Motor neuron (in vitro differentiated cells): ENCODE results near the gene LPCAT2. TPM values are rescaled to one million over a fixed set of nuclear protein-coding genes. Genes with fewer than 3 reads are reported as not detected.

Source experiments
- ATAC-seq, 8 experiments: fragments of 200-7000 bp; cut with Tn5 transposase; replicated peaks in 6 of 8; 2 replicates each; pipeline ENCODE4 v1.8.0; 2021; ENCODE audit warnings: mild to moderate bottlenecking in 8 of 8, moderate library complexity in 8 of 8
- H3K27ac ChIP-seq, 2 donors: fragments of 250-450 bp; sonication (Bioruptor Pico); 2 replicates each; pipeline ENCODE4 v1.9.0; 2021; ENCODE audit warnings: antibody characterized with exemption in 2 of 2, mild to moderate bottlenecking in 2 of 2, moderate library complexity in 1 of 2
- H3K4me1 ChIP-seq, 2 donors: fragments of 250-450 bp; sonication (Bioruptor Pico); replicated peaks in 1 of 2; 2 replicates each; pipeline ENCODE4 v1.6.1; 2021; ENCODE audit warnings: antibody characterized with exemption in 2 of 2, mild to moderate bottlenecking in 2 of 2, moderate library complexity in 1 of 2
- H3K4me3 ChIP-seq, 5 donors: fragments of 250-450 bp; sonication (Bioruptor Pico); 2 replicates each; pipeline ENCODE4 v1.9.0; 2021; ENCODE audit warnings: antibody characterized with exemption in 5 of 5, mild to moderate bottlenecking in 5 of 5, moderate library complexity in 4 of 5
- WGBS, 10 experiments: fragments of 450-650 bp; shearing (Covaris generic); methylation state at CpG; one replicate each; pipeline ENCODE4 v1.0.0; 2022; 5-methylcytosine and 5-hydroxymethylcytosine counted together
- in situ Hi-C, 9 experiments: fragments of 400-800 bp; cut with MboI; loops; one replicate each; pipeline ENCODE4 v1.15.0; 2021; ENCODE audit warnings: low sequenced_read_pairs in 9 of 9, low pct_unique_long_range_greater_than_20kb in 2 of 9; ENCODE audit not compliant: unreplicated experiment in 9 of 9
- total RNA-seq, 8 experiments: library from RNA; unstranded; fragments of 300-600 nt; gene quantifications; 2 replicates each; pipeline versions ENCODE4 v1.2.3 to v1.2.4, GENCODE V29; 2022

The LPCAT2 gene, protein sequence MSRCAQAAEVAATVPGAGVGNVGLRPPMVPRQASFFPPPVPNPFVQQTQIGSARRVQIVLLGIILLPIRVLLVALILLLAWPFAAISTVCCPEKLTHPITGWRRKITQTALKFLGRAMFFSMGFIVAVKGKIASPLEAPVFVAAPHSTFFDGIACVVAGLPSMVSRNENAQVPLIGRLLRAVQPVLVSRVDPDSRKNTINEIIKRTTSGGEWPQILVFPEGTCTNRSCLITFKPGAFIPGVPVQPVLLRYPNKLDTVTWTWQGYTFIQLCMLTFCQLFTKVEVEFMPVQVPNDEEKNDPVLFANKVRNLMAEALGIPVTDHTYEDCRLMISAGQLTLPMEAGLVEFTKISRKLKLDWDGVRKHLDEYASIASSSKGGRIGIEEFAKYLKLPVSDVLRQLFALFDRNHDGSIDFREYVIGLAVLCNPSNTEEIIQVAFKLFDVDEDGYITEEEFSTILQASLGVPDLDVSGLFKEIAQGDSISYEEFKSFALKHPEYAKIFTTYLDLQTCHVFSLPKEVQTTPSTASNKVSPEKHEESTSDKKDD
- 10 to 100 TPM in 1 of 8 experiments, 1 to 10 TPM in 6, under 1 TPM in 1; 0.92 to 16.1 (median 2.7) TPM for total RNA-seq

DNA sequence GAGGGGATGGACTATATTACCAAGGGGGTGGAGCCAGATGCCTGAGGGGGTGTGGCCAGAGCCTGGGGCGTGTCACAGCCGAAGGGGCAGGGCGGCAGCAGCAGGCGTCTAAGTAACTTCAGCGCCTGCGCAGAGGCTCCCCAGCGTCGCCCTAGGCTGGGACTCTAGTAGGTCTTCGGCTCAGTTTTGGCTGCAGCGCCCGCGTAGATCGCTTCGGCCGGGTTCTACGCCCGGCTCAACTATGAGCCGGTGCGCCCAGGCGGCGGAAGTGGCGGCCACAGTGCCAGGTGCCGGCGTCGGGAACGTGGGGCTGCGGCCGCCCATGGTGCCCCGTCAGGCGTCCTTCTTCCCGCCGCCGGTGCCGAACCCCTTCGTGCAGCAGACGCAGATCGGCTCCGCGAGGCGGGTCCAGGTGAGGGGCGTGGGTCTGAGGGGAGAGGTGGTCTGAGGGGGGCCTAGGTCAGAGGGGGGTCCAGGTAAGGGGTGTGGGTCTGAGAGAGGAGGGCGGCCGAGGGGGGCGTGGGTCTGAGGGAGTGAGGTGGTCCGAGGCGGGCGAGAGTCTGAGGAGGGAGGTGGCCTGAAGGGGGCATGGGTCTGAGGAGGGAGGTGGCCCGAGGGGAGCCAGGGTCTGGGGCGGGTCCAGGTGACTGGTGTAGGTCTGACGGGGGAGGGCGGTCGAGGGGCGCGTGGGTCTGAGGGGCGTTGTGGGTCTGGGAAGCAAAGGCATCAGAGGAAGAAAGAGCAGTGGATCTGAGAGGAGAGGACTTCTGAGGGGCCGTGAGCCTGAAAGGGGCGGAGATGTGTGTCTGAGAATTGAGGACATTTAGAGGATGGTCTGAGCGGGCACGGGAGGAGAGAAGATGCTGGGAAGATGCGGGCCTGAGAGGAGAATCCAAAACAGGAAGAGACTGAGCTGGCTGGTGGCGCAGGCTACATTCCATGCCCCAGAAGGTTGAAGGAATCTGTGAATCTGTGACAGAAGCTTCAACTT is at the start of gene LPCAT2:
Gene LPCAT2, plus strand, starts transcription at position 132 of the 991 bp plus-strand sequence. Its CDS starts 110 bp downstream, at position 242.
- peaks cover 0 to 7% of the 10 kb centered on the region in 2 donors for H3K4me1 ChIP-seq
- in situ Hi-C loops, result no loop called here
- WGBS, 10 experiments, result 8 to 60% (median 51%) methylated on average over 1 to 13 of the region's 61 CpGs; no CpG with 5 or more reads in 7 of the 10 experiments
- no peak within 1 kb of the TSS for H3K27ac ChIP-seq
- peak within 1 kb of the TSS; percentile 42 to 75 (median 52) for H3K4me3 ChIP-seq
- peak; percentile 79 to 97 (median 94) for ATAC-seq

DNA sequence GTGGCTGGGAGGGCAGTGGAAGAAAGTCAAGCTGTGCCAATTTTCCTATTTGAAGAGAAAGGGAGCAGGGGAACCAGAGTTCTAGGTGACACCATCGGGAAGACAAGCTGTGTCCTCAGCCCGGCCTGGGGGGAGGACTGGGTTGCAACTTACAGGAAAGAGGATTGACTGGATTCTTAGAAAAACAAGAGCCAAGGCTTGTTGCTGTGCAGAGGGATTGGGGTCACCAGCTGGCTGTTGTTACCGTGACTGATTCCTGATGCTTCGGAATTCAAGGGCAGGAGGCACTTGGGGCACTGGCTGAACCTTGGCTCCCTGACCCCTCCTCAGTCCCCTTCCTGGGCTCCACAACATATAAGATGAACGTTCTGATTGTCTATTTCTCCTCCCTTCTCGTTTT is 46.6 kb upstream of the LPCAT2 start:
- Histone ChIP-seq H3K4me3 (no peak overlapping the region), H3K4me1 (no peaks in the 10 kb centered on the region), H3K27ac (no peak overlapping the region)
- WGBS, 10 experiments, result 20 to 83% (median 72%) methylated on average over 1 to 5 of the region's 6 CpGs; no CpG with 5 or more reads in 3 of the 10 experiments
- in situ Hi-C loops, result loop anchor here (10.0 to 25.0 kb wide), 6 partner anchors 83 to 383 kb away; partner anchors contain the start of genes CES1 (in 7 of the 9) and CAPNS2 (in 1 of the 9)
- no peak for ATAC-seq

DNA sequence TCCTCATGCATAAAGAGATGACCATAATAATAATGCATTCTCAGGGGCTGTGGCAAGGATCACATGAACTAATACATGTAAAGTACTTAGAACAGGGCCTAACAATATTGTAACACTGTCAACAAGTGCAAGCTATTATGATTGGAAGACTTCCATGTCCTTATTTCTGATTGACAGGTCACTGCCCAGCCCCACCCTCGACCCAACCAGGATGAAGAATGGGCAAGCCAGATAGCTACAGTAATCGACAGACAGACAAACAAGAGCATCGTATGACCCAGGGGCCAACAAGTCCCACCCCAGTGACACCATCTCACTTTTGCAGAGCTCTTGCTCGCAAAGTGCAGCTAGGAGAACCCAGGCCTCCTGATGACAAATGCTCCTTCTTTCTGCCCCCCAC is 44.5 kb upstream of the LPCAT2 start:
- Histone ChIP-seq H3K27ac (no peak overlapping the region), H3K4me1 (no peaks in the 10 kb centered on the region), H3K4me3 (no peak overlapping the region)
- WGBS, 10 experiments, result 0 to 55% (median 8%) methylated on average over 1 to 3 of the region's 4 CpGs; no CpG with 5 or more reads in 5 of the 10 experiments
- ATAC-seq, result no peak
- in situ Hi-C loops, result loop anchor here (10.0 to 25.0 kb wide), 6 partner anchors 80 to 380 kb away; partner anchors contain the start of genes CES1 (in 7 of the 9) and CAPNS2 (in 1 of the 9)

DNA sequence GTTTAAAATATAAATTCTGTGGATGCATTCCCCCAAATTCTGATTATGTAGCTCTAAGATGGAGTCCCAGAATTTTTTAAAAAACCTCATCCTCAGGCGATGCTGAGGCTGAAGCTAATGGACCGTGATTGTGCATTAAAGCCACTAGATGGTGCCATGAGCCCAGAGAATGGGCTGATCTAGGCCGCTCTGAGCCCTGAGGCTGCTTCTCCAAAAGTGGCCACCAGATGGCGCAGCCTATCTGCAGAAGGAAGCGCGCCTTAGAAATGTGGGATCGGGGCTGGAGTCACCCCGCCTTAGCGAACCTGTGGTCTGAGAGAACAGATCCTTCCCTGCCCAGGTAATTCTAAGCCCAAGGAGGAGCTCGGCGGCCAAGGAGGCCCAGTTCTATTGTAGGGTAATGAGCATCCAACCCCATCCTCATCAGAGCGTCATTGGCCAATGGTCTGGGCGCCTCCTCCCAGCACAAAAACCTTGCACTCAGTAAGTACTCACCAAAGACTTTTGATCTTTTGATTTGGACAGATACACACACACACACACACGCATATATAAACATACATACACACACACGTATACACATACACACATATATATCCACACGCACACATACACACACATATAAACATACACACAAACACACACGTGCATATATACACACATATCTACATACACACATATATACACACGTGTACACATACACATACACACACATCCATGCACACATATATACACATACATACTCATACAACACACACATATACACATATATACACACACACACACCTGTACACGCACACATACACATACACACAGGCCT is 43.6 kb upstream of the LPCAT2 start:
- no peak overlapping the region for H3K27ac ChIP-seq
- WGBS, 10 experiments, result 0 to 67% (median 22%) methylated on average over 1 to 13 of the region's 19 CpGs
- in situ Hi-C loops, result loop anchor here (5.0 to 25.0 kb wide), 7 partner anchors 80 to 380 kb away; partner anchors contain the start of genes CES1 (in 7 of the 9) and CAPNS2 (in 1 of the 9)
- no peaks in the 10 kb centered on the region for H3K4me1 ChIP-seq
- H3K4me3 ChIP-seq, result no peak overlapping the region
- peak; percentile 95 to 99 (median 98) for ATAC-seq

DNA sequence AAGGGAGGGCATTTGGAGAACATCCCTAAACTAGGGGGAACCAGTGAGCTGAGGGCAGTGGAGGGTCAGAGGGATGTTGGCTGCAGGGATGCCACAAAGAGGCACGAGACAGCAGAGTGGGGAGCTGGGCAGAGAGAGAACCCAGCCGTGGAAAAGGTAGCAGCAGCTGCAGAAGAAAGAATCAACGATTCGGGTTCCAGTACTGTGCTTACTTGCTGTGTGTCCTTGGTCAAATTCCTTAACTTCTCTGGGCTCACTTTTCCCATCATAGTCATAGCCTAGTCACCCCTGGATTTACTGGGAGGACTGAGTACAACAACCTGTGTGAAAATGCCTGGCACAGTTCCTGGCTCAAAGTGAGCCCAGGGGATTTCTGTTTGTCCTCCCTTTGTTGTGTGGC is 42.7 kb upstream of the LPCAT2 start:
- Histone ChIP-seq H3K4me3 (no peak overlapping the region), H3K4me1 (no peaks in the 10 kb centered on the region), H3K27ac (no peak overlapping the region)
- ATAC-seq, result no peak
- in situ Hi-C loops, result loop anchor here (5.0 to 25.0 kb wide), 7 partner anchors 79 to 379 kb away; partner anchors contain the start of genes CES1 (in 7 of the 9) and CAPNS2 (in 1 of the 9)
- 82 to 100% (median 89%) methylated on average over 1 to 3 of the region's 4 CpGs; no CpG with 5 or more reads in 3 of the 10 experiments for WGBS, 10 experiments

DNA sequence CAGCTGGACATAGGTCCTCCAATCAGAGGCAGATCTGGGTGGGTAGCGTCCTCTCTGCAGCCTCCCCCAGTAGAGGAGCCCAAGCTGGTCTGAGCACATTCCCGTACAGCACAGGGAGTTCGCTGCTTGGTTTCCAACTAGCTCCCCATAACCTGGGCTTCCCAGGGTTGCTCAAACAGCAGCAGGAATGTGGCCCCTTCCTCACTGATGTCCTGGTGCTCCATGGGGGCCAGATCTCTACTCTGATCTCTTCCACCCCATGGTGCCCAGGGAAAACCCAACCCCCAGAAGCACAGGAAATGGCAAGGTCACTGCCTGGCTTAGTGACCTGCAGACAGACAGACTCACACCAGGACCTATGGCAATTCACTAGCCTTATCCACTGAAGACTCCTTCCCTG is 41.0 kb upstream of the LPCAT2 start:
- WGBS, 10 experiments, result 80 to 100% (median 95%) methylated on average over 1 to 3 of the region's 3 CpGs; no CpG with 5 or more reads in 4 of the 10 experiments
- in situ Hi-C loops, result loop anchor here (5.0 to 25.0 kb wide), 7 partner anchors 77 to 377 kb away; partner anchors contain the start of genes CES1 (in 7 of the 9) and CAPNS2 (in 1 of the 9)
- no peak overlapping the region for H3K27ac ChIP-seq
- no peaks in the 10 kb centered on the region for H3K4me1 ChIP-seq
- ATAC-seq, result no peak
- no peak overlapping the region for H3K4me3 ChIP-seq

DNA sequence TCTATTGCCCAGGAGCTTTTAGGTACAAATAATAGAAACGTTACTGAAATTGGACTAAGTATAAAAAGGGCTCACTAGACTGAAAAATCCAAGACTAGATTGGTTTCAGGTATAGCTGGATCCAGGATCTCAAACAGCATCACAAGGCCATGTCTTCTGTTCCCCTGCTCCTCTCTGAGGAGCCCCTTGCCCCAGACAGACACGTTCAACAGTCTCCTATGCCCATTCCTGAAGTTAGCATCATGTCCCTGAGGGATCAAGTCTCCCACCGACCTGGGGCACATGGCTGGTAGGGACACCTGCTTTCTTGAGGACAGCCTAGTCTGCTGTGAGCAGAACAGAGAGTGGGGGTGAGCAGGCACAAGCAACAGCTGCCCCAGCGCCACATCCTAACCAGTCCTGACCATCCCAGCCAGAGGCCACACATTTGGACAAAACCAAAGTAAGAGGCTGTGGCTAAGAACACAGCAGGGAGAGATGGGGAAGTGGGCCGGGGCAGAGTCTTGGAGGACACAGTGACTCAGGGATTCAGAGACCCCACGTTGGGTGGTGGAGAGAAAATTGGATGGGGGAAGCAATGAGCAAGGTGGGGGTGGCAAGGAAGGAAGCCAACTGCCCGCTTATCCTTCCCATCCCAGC is 40.4 kb upstream of the LPCAT2 start:
- H3K27ac ChIP-seq, result no peak overlapping the region
- WGBS, 10 experiments, result 20 to 100% (median 80%) methylated on average over 1 to 4 of the region's 7 CpGs; no CpG with 5 or more reads in 2 of the 10 experiments
- no peaks in the 10 kb centered on the region for H3K4me1 ChIP-seq
- H3K4me3 ChIP-seq, result no peak overlapping the region
- no peak for ATAC-seq
- in situ Hi-C loops, result loop anchor here (5.0 to 25.0 kb wide), 7 partner anchors 76 to 376 kb away; partner anchors contain the start of genes CES1 (in 7 of the 9) and CAPNS2 (in 1 of the 9)

DNA sequence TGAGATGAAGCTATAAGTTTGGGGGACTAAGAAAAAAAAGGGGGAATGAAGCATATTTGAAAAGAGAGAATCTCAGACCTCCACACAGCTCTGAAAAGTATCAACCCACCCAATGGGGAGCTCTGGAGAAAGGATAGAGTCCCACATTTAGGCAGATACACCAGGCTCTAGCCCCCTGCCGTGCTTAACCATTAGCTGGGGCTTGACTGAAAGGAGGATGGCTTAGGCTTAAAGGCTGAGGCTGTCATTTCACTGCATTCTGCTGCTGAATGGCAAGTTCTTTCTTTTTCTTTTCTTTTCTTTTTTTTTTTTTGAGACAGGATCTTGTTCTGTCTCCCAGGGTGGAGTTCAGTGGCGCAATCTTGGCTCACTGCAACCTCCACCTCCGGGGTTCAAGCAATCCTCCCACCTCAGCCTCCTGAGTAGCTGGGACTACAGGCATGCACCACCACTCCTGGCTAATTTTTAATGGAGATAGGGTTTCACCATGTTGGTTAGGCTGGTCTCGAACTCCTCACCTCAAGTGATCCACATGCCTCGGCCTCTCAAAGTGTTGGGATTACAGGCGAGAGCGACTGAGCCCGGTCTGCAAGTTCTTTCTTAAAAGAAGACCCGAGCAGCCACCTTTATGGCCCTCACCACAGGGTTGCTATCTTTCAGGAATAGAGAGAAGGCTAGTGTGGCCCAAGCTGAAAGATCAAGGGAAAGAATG is 38.9 kb upstream of the LPCAT2 start:
- ATAC-seq, result no peak
- 57 to 100% (median 82%) methylated on average over 1 to 6 of the region's 9 CpGs; no CpG with 5 or more reads in 3 of the 10 experiments for WGBS, 10 experiments
- Histone ChIP-seq H3K4me3 (no peak overlapping the region), H3K27ac (no peak overlapping the region), H3K4me1 (no peaks in the 10 kb centered on the region)
- in situ Hi-C loops, result loop anchor here (5.0 to 25.0 kb wide), 7 partner anchors 75 to 375 kb away; partner anchors contain the start of genes CES1 (in 7 of the 9) and CAPNS2 (in 1 of the 9)

DNA sequence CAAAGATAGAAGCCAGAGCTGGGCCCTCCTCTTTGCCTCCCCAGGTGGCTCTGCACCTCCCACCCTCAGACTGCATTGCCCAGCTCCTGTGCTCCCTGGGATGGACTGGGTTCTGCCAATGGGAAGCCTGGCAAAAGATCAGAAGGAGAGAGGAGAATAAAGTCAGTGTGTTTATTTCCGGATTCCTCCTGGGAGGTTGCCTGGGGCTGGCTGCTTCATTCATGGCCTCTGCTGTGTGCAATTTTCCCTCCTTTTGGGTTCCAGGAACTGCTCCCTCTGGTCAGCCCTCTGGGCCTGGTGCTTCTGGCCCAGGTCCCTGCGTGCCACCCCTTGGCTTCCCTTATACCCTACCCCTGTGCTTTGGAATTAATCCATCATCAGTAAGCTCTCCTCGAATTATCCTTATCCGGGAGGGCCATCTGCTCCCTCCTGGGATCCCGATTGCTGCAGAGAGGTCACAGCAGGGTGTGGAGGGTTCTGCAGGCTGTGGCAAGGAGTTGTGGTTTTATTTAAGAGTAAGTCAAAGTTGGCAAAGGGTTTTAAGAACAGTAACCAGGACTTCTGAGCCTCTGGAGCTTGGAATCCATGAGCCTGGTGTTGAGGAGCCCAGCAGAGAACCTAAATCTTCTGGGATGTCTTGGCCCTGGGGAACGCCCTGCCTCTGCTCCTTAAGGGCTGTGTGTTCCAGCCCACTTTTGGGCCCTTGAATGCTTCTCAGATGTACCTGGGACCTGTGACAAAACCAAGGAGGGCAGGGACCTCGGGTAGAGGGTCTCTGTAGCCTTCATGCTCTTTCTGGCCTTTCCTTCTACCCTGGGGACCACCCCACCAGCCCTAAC is 38.1 kb upstream of the LPCAT2 start:
- no peaks in the 10 kb centered on the region for H3K4me1 ChIP-seq
- H3K27ac ChIP-seq, result no peak overlapping the region
- in situ Hi-C loops, result loop anchor here in 7 of 9 experiments (25.0 kb wide), 3 partner anchors 92 to 367 kb away; partner anchors contain the start of genes CES1 (in 7 of the 7) and CAPNS2 (in 1 of the 7)
- no peak overlapping the region for H3K4me3 ChIP-seq
- peak in 4 of 8 experiments; percentile 62 to 89 (median 77) for ATAC-seq
- 0 to 100% (median 60%) methylated on average over 1 to 6 of the region's 7 CpGs; no CpG with 5 or more reads in 3 of the 10 experiments for WGBS, 10 experiments
